A673 (cell line): ENCODE results near the gene MFRP.

Experiments used
- EZH2 ChIP-seq: fragments of 200-600 bp; sonication (generic); IDR thresholded peaks from 2 replicates; pipeline ENCODE4 v1.6.1; 2017; ENCODE audit warnings: borderline replicate concordance, low read depth, mild to moderate bottlenecking, mixed read lengths, antibody characterized with exemption, low read length; ENCODE audit not compliant: poor library complexity, severe bottlenecking
- TF ChIP-seq, protein P1 (sequence below): fragments of 300-800, 200-600 bp; sonication (generic); conservative IDR thresholded peaks from 2 replicates; pipeline ENCODE4 v1.5.1; 2017; ENCODE audit warnings: low read depth, mild to moderate bottlenecking, antibody characterized with exemption, low read length, moderate library complexity, mixed read lengths

- TF ChIP-seq, protein P1, sequence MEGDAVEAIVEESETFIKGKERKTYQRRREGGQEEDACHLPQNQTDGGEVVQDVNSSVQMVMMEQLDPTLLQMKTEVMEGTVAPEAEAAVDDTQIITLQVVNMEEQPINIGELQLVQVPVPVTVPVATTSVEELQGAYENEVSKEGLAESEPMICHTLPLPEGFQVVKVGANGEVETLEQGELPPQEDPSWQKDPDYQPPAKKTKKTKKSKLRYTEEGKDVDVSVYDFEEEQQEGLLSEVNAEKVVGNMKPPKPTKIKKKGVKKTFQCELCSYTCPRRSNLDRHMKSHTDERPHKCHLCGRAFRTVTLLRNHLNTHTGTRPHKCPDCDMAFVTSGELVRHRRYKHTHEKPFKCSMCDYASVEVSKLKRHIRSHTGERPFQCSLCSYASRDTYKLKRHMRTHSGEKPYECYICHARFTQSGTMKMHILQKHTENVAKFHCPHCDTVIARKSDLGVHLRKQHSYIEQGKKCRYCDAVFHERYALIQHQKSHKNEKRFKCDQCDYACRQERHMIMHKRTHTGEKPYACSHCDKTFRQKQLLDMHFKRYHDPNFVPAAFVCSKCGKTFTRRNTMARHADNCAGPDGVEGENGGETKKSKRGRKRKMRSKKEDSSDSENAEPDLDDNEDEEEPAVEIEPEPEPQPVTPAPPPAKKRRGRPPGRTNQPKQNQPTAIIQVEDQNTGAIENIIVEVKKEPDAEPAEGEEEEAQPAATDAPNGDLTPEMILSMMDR: no peak
- TF ChIP-seq EZH2: no peak
These were observed 22.3 kb downstream of the MFRP start for GRCh38 chr11:119324189-119324588.
